NCI-H1092 (cell line): ENCODE measurements around the gene FHAD1.
A peak's percentile ranks its signal among the peaks of the same experiment; 100 is the strongest.
"Not testable (repeated sequence)": the region's sequence is repeated elsewhere in the genome, so short reads cannot be mapped to it uniquely, and the experiment has no call there.

Experiments
- DNase-seq: peaks from one replicate; lab custom pipeline; 2025; lab: John Stamatoyannopoulos, UW

FHAD1 gene

GRCh38 chr1:15276691-15277446, 29.8 kb downstream of the FHAD1 start:
- DNase-seq = no peak

DNA sequence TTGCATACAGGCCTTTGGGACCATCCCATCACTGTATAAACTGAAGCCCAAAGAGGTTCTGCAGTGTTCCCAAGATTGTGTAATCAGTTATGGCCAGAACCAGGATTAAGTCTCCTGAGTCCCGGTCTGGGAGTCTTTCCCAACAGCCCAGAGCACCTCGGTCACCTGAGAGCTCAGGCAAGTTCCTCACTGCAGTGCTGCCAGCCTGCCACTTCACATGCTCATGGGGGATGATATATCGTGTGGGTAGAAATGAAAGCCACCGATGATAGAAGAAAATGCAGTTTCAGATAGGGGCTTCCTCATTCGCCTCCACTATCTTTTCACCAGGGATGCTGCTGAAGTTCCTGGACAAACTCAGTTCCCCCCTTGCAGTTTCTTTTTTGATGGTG, 30.4 kb downstream of the FHAD1 start:
- no peak for DNase-seq

- no peak for DNase-seq
Measured at GRCh38 chr1:15277933-15278332, 30.9 kb downstream of the FHAD1 start.

DNA sequence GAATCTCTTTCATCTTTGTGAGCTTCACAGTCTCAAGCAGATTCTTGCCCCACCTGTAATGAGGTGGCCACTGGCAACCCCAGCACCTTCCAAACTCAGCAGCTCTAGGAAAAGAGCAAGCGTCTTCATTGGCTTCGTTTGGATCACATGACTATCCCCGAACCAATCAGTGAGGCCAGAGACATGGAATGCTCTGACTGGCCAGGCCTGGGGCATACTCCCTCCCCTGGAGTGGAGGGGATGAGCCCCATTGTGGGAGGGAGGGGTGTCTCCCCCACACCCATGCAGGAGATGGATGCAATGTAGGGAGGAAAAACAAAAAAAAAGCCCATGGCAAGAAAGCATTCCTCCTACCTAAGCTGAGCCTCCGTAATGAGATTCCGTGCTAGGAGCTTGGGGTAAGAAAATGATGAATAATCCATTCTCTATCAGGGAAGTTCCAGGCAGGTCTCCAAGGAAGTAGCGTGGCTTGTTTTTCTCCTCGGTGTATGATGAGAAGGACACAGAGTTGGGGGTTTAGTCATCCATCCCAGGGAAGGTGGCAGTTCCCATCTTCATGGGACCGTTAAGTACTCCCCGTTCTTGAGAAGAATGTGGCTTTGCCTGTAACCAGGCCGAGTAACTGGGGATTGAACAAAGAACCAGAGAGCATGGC, 32.7 kb downstream of the FHAD1 start:
- no peak for DNase-seq

- DNase-seq = no peak
Measured at GRCh38 chr1:15280416-15280815, 33.4 kb downstream of the FHAD1 start.

DNA sequence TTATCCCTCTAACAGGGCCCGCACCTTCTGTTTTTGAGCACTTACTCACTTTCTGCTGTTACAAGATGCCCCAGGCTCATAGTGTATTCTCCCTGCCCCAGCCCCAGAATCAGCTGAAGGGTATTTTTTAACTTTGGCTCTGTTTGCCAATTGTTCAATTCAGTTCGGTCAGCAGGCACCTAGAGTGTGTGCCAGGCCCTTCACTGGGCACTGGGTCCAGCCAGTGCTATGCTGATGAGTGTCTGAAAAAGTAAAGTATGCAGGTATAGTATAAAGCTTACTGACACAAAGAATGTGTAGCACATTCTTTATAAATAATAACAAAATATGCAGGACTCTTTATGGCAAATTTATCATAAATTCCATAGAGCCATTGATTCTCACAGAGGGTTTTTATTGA, 35.0 kb downstream of the FHAD1 start:
- DNase-seq = no peak

DNA sequence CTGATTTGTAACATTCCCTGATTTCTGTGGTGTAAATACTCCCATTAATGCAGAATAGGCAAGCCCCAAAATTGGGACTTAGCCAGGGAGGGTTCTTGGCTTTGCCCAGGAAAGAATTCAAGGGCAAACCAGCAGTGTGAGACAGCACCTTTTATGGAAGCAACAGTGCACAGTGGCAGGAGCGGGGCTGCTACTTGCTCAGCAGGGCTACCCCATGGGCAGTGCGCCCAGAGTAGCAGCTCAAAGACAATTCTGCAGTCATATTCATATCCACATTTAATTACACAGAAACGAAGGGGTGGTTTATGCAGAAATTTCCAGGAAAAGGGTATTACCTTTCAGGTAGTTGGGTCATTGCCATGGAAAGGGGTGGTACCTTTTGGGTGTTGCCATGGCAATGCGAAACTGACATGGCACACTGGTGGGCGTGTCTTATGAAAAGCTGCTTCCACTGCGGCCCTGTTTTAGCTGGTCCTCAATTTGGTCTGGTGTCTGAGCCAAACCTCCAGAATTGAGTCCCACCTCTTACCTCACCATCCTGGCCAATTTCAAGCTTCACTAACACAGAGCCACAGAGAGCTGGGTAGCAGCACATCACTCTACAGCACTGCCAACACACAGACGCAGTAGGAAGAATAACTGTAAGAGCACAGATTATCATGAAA, 35.9 kb downstream of the FHAD1 start:
- peak; percentile 25 for DNase-seq

DNA sequence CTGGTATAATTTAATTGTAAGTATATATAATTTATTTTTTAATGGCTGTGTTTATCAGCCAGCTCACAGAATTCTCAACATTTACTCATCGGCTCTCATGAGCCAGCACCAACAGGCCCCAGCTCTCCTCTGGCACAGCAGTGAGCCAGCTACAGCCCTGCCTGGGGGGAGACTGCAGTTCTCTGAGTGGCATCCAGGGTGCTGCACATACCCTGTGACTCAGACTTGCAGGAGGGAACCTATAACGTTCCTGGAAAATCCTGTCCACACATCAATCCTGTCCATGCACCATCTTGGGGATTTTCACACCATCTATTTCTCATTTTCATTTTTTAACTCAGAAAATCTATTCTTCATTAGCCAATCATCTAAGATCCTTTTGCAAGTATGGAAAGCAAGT, 36.5 kb downstream of the FHAD1 start:
- DNase-seq = no peak

GRCh38 chr1:15286452-15286851, 39.4 kb downstream of the FHAD1 start:
- no peak for DNase-seq

- no peak for DNase-seq
Measured at GRCh38 chr1:15287035-15287979, 40.3 kb downstream of the FHAD1 start.

- peak; percentile 66 for DNase-seq
Measured at GRCh38 chr1:15288173-15288926, 41.3 kb downstream of the FHAD1 start.

DNA sequence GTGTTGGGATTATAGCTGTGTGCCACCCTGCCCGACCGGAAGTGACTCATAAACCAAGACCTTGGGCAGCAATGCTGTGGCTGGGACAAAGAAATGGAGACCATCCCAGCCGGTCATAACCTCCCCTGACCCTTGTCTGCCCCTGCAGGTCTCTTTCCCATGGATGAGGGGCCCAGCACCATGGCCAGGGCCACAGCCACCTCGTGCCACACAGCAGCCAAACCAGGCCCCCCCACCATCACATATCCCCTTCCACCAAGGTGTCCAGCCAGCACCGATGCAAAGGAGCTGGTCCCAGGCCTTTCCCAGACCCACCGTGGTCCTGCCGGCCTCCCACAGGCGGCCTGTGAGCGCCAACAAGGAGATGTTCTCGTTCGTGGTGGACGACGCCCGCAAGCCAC, 42.2 kb downstream of the FHAD1 start:
- no peak for DNase-seq

GRCh38 chr1:15290382-15290781, 43.4 kb downstream of the FHAD1 start:
- DNase-seq = no peak

DNA sequence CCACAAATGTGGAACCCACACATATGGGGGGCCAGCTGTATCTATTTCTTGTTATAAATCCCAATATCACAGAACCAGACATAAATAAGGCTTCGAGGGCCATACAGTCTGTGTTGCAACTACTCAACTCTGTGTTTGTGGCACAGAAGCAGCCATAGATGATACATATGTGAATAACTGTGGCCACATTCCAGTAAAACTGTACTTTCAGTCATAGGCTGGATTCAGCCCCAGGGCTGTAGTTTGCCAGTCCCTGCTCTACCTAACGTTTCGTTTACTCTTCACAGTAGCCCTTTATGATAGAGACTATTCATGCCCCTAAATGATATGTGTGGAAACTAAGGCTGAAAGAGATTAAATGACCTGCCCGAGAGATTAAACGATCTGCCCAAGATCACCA, 48.7 kb downstream of the FHAD1 start:
- DNase-seq = no peak

DNA sequence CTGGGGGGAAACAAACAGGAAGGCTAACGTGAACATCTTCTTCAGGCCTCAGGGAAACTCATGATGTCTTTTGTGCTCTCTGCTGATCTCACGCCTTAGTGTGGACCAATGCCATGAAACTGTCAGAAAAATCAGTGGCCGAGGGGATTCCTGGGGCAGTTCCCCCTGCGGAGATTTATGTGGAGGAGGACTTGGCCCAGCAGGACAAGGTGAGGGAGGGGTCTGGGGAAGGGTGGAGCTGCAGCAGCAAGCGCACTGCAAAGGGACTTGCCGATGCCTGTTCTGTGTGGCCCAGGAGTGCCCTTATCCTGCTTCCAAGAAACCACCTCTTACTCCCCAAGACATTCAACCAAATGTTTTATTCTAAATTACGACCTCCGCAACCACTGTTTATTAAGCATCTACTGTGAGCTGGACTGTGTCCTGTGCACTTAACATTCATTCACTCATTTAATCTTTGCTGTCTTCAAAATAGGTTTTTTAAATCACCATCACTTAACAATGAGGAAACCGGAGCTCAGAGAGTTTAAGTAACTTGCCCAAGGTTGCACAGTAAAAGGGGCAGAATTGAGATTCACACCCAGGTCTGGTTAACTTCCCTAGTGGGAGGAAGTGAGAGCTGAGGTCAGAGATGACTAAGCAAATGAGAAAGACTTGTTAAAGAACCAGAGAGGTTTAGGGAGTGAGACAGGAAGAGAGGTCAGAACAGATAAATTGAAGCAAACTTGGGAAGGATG, 49.7 kb downstream of the FHAD1 start:
- no peak for DNase-seq

DNA sequence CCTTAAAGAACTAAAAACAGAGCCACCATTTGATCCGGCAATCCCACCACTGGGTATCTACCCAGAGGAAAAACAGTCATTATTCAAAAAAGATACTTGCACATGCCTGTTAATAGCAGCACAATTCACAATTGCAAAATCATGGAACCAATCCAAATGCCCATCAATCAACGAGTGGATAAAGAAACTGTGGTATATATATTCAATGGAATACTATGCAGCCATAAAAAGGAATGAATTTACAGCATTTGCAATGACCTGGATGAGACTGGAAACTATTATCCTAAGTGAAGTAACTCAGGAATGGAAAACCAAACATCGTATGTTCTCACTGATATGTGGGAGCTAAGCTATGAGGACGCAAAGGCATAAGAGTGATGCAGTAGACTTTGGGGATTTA, 51.0 kb downstream of the FHAD1 start:
- DNase-seq = not testable (repeated sequence)

- DNase-seq = no peak
Measured at GRCh38 chr1:15299179-15299578, 52.2 kb downstream of the FHAD1 start.

DNA sequence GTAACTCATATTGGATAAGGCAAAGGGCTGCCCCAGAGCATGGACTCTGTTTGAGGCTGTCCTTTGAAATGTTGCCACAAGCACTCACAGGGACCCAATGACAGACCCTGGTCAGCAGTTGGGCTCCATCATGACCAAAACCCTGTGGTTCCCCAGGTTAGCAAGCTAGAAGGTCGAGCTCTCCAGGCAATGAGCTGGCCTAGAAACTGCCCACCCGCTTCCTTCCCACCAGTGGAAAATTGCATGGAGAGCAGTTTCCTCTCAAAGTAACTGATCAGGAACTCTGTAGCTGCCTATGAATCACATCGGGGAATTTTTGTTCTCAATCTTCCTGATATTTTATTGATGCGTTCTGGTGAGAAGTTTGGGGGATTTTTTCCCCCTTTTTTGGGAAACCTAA, 52.8 kb downstream of the FHAD1 start:
- DNase-seq = no peak

DNA sequence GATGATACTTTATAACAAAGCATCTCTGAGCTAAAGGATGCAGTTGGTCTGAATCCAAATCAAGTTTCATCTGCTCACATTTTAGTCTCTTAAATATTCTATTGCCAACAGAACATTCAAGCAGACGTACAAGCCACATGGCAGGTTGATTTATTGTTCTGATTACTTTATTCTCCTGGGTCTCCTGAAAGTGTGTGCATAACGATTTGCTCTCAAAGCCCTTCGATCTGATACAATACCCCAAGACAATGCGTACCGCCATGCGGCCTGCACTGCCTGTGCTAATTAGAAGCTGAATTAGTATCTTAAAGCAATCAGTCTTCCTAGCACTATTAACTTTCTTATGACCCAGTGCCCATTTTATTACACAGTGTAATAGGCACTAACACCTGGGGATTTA, 56.9 kb downstream of the FHAD1 start:
- DNase-seq = no peak

DNA sequence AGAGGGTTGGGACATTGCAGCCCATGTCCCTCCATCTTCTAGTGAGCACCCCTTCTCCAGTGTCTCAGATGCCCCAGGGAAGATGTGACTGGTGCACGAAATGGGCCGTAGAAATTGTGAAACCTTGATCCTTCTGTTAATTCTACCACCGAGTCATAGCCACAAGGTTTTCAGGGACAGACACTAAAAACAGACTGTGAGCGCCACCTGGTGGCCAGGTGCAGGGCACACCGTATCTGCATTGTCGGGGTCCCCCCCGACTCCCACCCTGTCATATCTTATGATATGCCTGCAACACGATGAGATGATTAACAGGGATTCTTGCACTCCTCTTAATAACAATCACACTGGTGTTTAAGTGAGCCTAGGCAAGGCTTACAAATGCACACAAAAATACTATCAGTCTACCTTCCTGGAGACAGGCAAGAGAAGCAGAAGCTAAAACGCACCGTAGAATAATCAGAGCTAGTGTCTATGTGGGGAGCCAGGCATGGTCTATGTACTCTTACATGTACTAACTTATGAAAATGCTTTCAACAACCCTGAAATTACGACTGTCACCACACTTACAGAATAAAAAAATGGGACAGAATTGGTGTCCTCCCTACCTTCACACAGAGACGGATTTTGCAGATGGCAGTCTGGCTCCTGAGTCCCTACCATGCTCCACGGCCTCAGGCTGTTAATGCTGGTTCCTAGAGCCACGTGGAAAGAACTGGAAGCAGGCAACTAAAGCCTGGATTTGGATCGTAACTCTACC, 57.9 kb downstream of the FHAD1 start:
- DNase-seq = peak; percentile 80
